H9 (cell line): ENCODE measurements around the gene HAT1. TPM values are rescaled to one million over a fixed set of nuclear protein-coding genes. Genes with fewer than 3 reads are reported as not detected.

Experiments used
- DNase-seq: peaks from one replicate; pipeline ENCODE4 v3.0.0-alpha.2; 2017
- H2AFZ ChIP-seq: one replicate; pipeline ENCODE4 v1.6.1; 2013; ENCODE audit warnings: mild to moderate bottlenecking, low read length, control low read depth, moderate library complexity
- H2AK5ac ChIP-seq: 2 replicates; pipeline ENCODE4 v1.6.1; 2013; ENCODE audit warnings: low read length, control low read depth, mixed read lengths; ENCODE audit not compliant: insufficient read length
- H2BK120ac ChIP-seq: one replicate; pipeline ENCODE4 v1.6.1; 2013; ENCODE audit warnings: low read depth, mild to moderate bottlenecking, low read length, control low read depth, inconsistent platforms; ENCODE audit not compliant: poor library complexity, severe bottlenecking
- H2BK12ac ChIP-seq: 2 replicates; pipeline ENCODE4 v1.6.1; 2013; ENCODE audit warnings: low read length, control low read depth, mixed read lengths, low read depth; ENCODE audit not compliant: insufficient read length
- H2BK15ac ChIP-seq: 2 replicates; pipeline ENCODE4 v1.6.1; 2013; ENCODE audit warnings: low read depth, low read length, control low read depth
- H2BK20ac ChIP-seq: one replicate; pipeline ENCODE4 v1.6.1; 2013; ENCODE audit warnings: low read depth, mild to moderate bottlenecking, low read length, control low read depth, inconsistent platforms; ENCODE audit not compliant: poor library complexity, severe bottlenecking
- H2BK5ac ChIP-seq: 2 replicates; pipeline ENCODE4 v1.6.1; 2013; ENCODE audit warnings: low read length, control low read depth, mixed read lengths; ENCODE audit not compliant: insufficient read length
- H3K14ac ChIP-seq: 2 replicates; pipeline ENCODE4 v1.6.1; 2013; ENCODE audit warnings: low read length, control low read depth; ENCODE audit not compliant: insufficient read depth
- H3K18ac ChIP-seq: 2 replicates; pipeline ENCODE4 v1.6.1; 2013; ENCODE audit warnings: low read depth, mild to moderate bottlenecking, mixed read lengths, low read length, control low read depth; ENCODE audit not compliant: insufficient read length
- H3K23ac ChIP-seq: 2 replicates; pipeline ENCODE4 v1.6.1; 2013; ENCODE audit warnings: low read length, control low read depth, mixed read lengths, low read depth; ENCODE audit not compliant: insufficient read length
- H3K23me2 ChIP-seq: 2 replicates; pipeline ENCODE4 v1.6.1; 2013; ENCODE audit warnings: low read depth, mild to moderate bottlenecking, mixed read lengths, low read length, control low read depth; ENCODE audit not compliant: insufficient read length, poor library complexity, severe bottlenecking
- H3K27ac ChIP-seq: 2 replicates; pipeline ENCODE4 v1.5.1; 2013; ENCODE audit warnings: low read length, control low read depth, mixed read lengths, low read depth; ENCODE audit not compliant: insufficient read length
- H3K27me3 ChIP-seq: 2 replicates; pipeline ENCODE4 v1.6.1; 2013; ENCODE audit warnings: low read length, control low read depth, inconsistent platforms; ENCODE audit not compliant: insufficient read depth
- H3K4ac ChIP-seq: 2 replicates; pipeline ENCODE4 v1.6.1; 2013; ENCODE audit warnings: low read depth, mild to moderate bottlenecking, control low read depth, inconsistent platforms, low read length, moderate library complexity
- H3K4me1 ChIP-seq: 2 replicates; pipeline ENCODE4 v1.6.1; 2013; ENCODE audit warnings: low read length, control low read depth, inconsistent platforms; ENCODE audit not compliant: insufficient read depth
- H3K4me2 ChIP-seq: 2 replicates; pipeline ENCODE4 v1.6.1; 2013; ENCODE audit warnings: low read length, control low read depth, mixed read lengths; ENCODE audit not compliant: insufficient read length, insufficient read depth
- H3K56ac ChIP-seq: 2 replicates; pipeline ENCODE4 v1.6.1; 2013; ENCODE audit warnings: low read depth, mild to moderate bottlenecking, mixed read lengths, low read length, control low read depth; ENCODE audit not compliant: insufficient read length
- H3K79me1 ChIP-seq: 2 replicates; pipeline ENCODE4 v1.6.1; 2013; ENCODE audit warnings: low read depth, mild to moderate bottlenecking, moderate library complexity, low read length, control low read depth, inconsistent platforms; ENCODE audit not compliant: insufficient read depth, poor library complexity, severe bottlenecking
- H3K79me2 ChIP-seq: 2 replicates; pipeline ENCODE4 v1.6.1; 2013; ENCODE audit warnings: low read length, control low read depth, inconsistent platforms; ENCODE audit not compliant: insufficient read depth
- H3K9ac ChIP-seq: 2 replicates; pipeline ENCODE4 v1.6.1; 2013; ENCODE audit warnings: low read length, control low read depth, mixed read lengths; ENCODE audit not compliant: insufficient read length; ENCODE audit errors: extremely low read depth
- H3K9me3 ChIP-seq: one replicate; pipeline ENCODE4 v1.6.1; 2013; ENCODE audit warnings: low read depth, low read length, inconsistent platforms; ENCODE audit not compliant: control insufficient read depth
- H3T11ph ChIP-seq: one replicate; pipeline ENCODE4 v1.6.1; 2013; ENCODE audit warnings: mild to moderate bottlenecking, low read length, control low read depth, inconsistent platforms
- H4K20me1 ChIP-seq: one replicate; pipeline ENCODE4 v1.6.1; 2013; ENCODE audit not compliant: control insufficient read depth, insufficient read length, insufficient read depth
- H4K5ac ChIP-seq: 2 replicates; pipeline ENCODE4 v1.6.1; 2013; ENCODE audit warnings: low read depth, mild to moderate bottlenecking, mixed read lengths, low read length, control low read depth; ENCODE audit not compliant: insufficient read length
- H4K8ac ChIP-seq: replicated peaks from 2 replicates; pipeline ENCODE4 v1.6.1; 2013; ENCODE audit warnings: low read length, control low read depth, mixed read lengths, low read depth; ENCODE audit not compliant: insufficient read length
- H4K91ac ChIP-seq: 2 replicates; pipeline ENCODE4 v1.6.1; 2013; ENCODE audit warnings: low read depth, mild to moderate bottlenecking, moderate library complexity, mixed read lengths, low read length, control low read depth; ENCODE audit not compliant: insufficient read length
- H3K27ac Mint-ChIP-seq, 3 experiments: 2 replicates in 2 of 3; 3 replicates in 1 of 3; pipeline ENCODE4 v1.8.0; 2020 to 2021; ENCODE audit warnings: mixed read lengths in 3 of 3, mild to moderate bottlenecking in 1 of 3, moderate library complexity in 1 of 3
- H3K27me3 Mint-ChIP-seq: 2 replicates; pipeline ENCODE4 v1.8.0; 2021; ENCODE audit warnings: low read depth, mild to moderate bottlenecking, moderate library complexity, mixed read lengths
- H3K36me3 Mint-ChIP-seq, 3 experiments: 2 replicates in 2 of 3; 3 replicates in 1 of 3; pipeline ENCODE4 v1.8.0; 2020 to 2021; ENCODE audit warnings: low read depth in 3 of 3, mixed read lengths in 3 of 3; ENCODE audit not compliant: insufficient read depth in 1 of 3
- H3K4me1 Mint-ChIP-seq, 2 experiments: 2 replicates each; pipeline ENCODE4 v1.8.0; 2020; ENCODE audit warnings: mixed read lengths in 2 of 2
- H3K4me3 Mint-ChIP-seq, 2 experiments: 2 replicates in 1 of 2; 3 replicates in 1 of 2; pipeline ENCODE4 v1.8.0; 2020 to 2021; ENCODE audit warnings: mild to moderate bottlenecking in 2 of 2, mixed read lengths in 2 of 2, moderate library complexity in 1 of 2
- H3K9me3 Mint-ChIP-seq, 2 experiments: 2 replicates in 1 of 2; 3 replicates in 1 of 2; pipeline ENCODE4 v1.8.0; 2020; ENCODE audit warnings: mild to moderate bottlenecking in 2 of 2, mixed read lengths in 2 of 2, moderate library complexity in 1 of 2
- WGBS: extraction: QIAGEN DNeasy Blood & Tissue Kit; methylation state at CpG from one replicate; pipeline ENCODE4 v1.1.7; 2013; ENCODE audit warnings: missing lambda C conversion rate, low lambda C conversion rate, mixed read lengths; ENCODE audit not compliant: insufficient read length; ENCODE audit errors: extremely low coverage; 5-methylcytosine and 5-hydroxymethylcytosine counted together
- total RNA-seq: library from RNA; stranded (reverse); gene quantifications from 2 replicates; pipeline ENCODE4 v1.2.1, GENCODE V29; 2021
- TF ChIP-seq, protein P1 (sequence below): fragments of 200-600 bp; sonication (generic); conservative IDR thresholded peaks from 3 replicates; pipeline ENCODE4 v1.8.0; 2021; ENCODE audit warnings: antibody characterized with exemption, mild to moderate bottlenecking

Gene HAT1
- total RNA-seq, 1 experiment from 2014 or later, result 73.0 TPM

DNA sequence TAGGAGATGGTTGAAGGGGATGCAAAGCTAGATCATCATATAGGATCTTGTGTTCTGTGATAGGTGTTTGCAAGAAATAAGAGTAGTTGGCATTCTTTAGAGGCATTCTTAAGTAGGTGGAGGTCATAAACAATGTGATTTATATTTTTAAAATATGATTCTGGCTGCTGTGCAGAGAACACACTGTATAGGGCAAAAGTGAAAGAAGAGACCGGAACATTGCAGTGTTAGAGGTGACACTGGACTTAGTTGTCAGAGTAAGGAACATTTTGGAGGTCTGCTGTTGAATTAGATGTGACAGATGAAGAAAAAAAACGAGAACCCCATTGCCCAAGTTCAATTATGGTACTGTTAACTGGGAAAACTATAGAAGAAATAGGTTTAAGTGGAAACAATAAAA is 37.7 kb downstream of the HAT1 start:
- H2BK12ac ChIP-seq, result no peak overlapping the region
- H2BK15ac ChIP-seq, result no peak overlapping the region
- no peak overlapping the region for H3K4me2 ChIP-seq
- H4K20me1 ChIP-seq, result no peaks in the 10 kb centered on the region
- no peak overlapping the region for H3K27ac ChIP-seq
- no peak overlapping the region for H4K5ac ChIP-seq
- H2AK5ac ChIP-seq, result no peak overlapping the region
- DNase-seq, result no peak
- Mint-ChIP-seq H3K4me3 (no peak overlapping the region), H3K27me3 (no peaks in the 10 kb centered on the region), H3K27ac (no peak overlapping the region), H3K36me3 (peaks cover under 1 to 2% (median 2%) of the 10 kb centered on the region in 3 experiments; a peak in 4 of 7 replicates), H3K9me3 (no peaks in the 10 kb centered on the region), H3K4me1 (0 out of 4 replicates have a peak, but pooled peaks cover 0 to 3% of the 10 kb centered on the region in 2 experiments)
- H3K27me3 ChIP-seq, result no peaks in the 10 kb centered on the region
- no peak overlapping the region for H4K8ac ChIP-seq
- no peaks in the 10 kb centered on the region for H3K23me2 ChIP-seq
- H3K79me2 ChIP-seq, result no peaks in the 10 kb centered on the region
- TF ChIP-seq, protein P1, sequence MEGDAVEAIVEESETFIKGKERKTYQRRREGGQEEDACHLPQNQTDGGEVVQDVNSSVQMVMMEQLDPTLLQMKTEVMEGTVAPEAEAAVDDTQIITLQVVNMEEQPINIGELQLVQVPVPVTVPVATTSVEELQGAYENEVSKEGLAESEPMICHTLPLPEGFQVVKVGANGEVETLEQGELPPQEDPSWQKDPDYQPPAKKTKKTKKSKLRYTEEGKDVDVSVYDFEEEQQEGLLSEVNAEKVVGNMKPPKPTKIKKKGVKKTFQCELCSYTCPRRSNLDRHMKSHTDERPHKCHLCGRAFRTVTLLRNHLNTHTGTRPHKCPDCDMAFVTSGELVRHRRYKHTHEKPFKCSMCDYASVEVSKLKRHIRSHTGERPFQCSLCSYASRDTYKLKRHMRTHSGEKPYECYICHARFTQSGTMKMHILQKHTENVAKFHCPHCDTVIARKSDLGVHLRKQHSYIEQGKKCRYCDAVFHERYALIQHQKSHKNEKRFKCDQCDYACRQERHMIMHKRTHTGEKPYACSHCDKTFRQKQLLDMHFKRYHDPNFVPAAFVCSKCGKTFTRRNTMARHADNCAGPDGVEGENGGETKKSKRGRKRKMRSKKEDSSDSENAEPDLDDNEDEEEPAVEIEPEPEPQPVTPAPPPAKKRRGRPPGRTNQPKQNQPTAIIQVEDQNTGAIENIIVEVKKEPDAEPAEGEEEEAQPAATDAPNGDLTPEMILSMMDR, result no peak
- H3K4me1 ChIP-seq, result no peaks in the 10 kb centered on the region
- H2BK20ac ChIP-seq, result no peak overlapping the region
- no peak overlapping the region for H2BK5ac ChIP-seq
- WGBS, result no CpG with 5 or more reads among the region's 2 CpGs
- H4K91ac ChIP-seq, result no peak overlapping the region
- H2BK120ac ChIP-seq, result no peak overlapping the region
- H3K4ac ChIP-seq, result no peak overlapping the region
- no peak overlapping the region for H3K23ac ChIP-seq
- no peak overlapping the region for H3K56ac ChIP-seq
- no peak overlapping the region for H3K18ac ChIP-seq
- no peak overlapping the region for H2AFZ ChIP-seq
- H3T11ph ChIP-seq, result no peak overlapping the region
- no peaks in the 10 kb centered on the region for H3K79me1 ChIP-seq
- no peak overlapping the region for H3K14ac ChIP-seq
- H3K9me3 ChIP-seq, result no peaks in the 10 kb centered on the region
- H3K9ac ChIP-seq, result no peak overlapping the region
